ENCODE data around the gene DCAF8.
"Not testable (repeated sequence)": the region's sequence is repeated elsewhere in the genome, so short reads cannot be mapped to it uniquely, and the experiment has no call there.

Gene DCAF8

GRCh38 chr1:160261893-160262794 is at the start of gene DCAF8:
TSS of gene DCAF8 (minus strand) at chr1:160262549. CDS start at chr1:160244008, 18,541 bp downstream.
- DNase-seq: peak; percentile 97

- no peak for DNase-seq
These were observed 47.2 kb upstream of the DCAF8 start for GRCh38 chr1:160309571-160309970.

- no peak for DNase-seq
These were observed 46.8 kb upstream of the DCAF8 start for GRCh38 chr1:160309185-160309557.

GRCh38 chr1:160308451-160309184 is 46.3 kb upstream of the DCAF8 start:
- DNase-seq: no peak

- DNase-seq: no peak
These were observed 44.9 kb upstream of the DCAF8 start for GRCh38 chr1:160307118-160307791.

GRCh38 chr1:160300173-160300572 is 37.8 kb upstream of the DCAF8 start:
- no peak for DNase-seq

- no peak for DNase-seq
These were observed 33.7 kb upstream of the DCAF8 start for GRCh38 chr1:160296036-160296435.

- DNase-seq: no peak
These were observed 30.9 kb upstream of the DCAF8 start for GRCh38 chr1:160293020-160293968.

- peak; percentile 56 for DNase-seq
These were observed 29.2 kb upstream of the DCAF8 start for GRCh38 chr1:160291248-160292220.

GRCh38 chr1:160287769-160288168 is 25.4 kb upstream of the DCAF8 start:
- DNase-seq: not testable (repeated sequence)

- DNase-seq: no peak
These were observed 23.2 kb upstream of the DCAF8 start for GRCh38 chr1:160285506-160285905.

GRCh38 chr1:160284782-160285344 is 22.5 kb upstream of the DCAF8 start, which contains the start of gene PEX19:
TSS of gene PEX19 (minus strand) at chr1:160285133. CDS start at chr1:160285124, 9 bp downstream.
- peak; percentile 96 for DNase-seq

GRCh38 chr1:160284220-160284781 is 22.0 kb upstream of the DCAF8 start:
- DNase-seq: no peak

- DNase-seq: no peak
These were observed 20.5 kb upstream of the DCAF8 start for GRCh38 chr1:160282807-160283206.

GRCh38 chr1:160277987-160278386 is 15.6 kb upstream of the DCAF8 start:
- DNase-seq: no peak

GRCh38 chr1:160277330-160277729 is 15.0 kb upstream of the DCAF8 start:
- DNase-seq: no peak

- DNase-seq: no peak
These were observed 8.7 kb upstream of the DCAF8 start for GRCh38 chr1:160271025-160271424.

- DNase-seq: no peak
These were observed 5.1 kb upstream of the DCAF8 start for GRCh38 chr1:160267284-160267991.

- DNase-seq: no peak
These were observed 2.5 kb upstream of the DCAF8 start for GRCh38 chr1:160264795-160265307.
